Measurements from ENCODE around the gene SHQ1. TPM values are rescaled to one million over a fixed set of nuclear protein-coding genes. Genes with fewer than 3 reads are reported as not detected.

Gene SHQ1
- total and polyA plus RNA-seq, 9 of the 15 experiments (the other 6 are each of a cell fraction or from before 2014, with no cell fraction given) = 9.2 to 25.0 (median 14.1) TPM

DNA sequence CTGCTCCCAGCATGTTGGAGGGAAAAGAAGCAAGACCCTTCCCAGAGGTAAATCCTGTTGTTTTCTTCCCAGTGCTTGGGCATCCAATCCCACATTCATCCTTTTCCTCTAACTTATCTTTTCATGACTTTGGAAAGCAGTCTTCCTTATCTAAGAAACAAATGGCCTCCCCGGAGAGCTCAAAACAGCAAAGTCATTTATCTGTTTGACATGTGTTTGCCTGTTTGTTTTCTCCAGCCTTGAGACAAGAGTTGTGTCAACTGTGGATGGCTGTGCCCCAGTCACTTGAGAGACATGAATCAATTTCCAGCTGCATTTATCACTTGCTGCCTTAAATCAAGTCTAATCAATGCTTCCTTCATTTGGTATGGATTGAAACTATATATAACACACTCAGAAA is 103.9 kb downstream of the SHQ1 start (continued):
- TF ChIP-seq NFIC (IDR thresholded peaks at IDR 0.05) = peak; percentile 85
- no peak for TF ChIP-seq RAD51 (IDR thresholded peaks at IDR 0.05; ENCODE audit: borderline replicate concordance, low read depth)
- no peak for TF ChIP-seq SREBF1 (IDR thresholded peaks at IDR 0.05; ENCODE audit: borderline replicate concordance, low read depth, low read length)
- peak; percentile 7; the same call in 1 of the 2 replicates for TF ChIP-seq RFX1 (IDR thresholded peaks at IDR 0.05)
- no peak for TF ChIP-seq MBD1 (CRISPR knock-in tag; IDR thresholded peaks at IDR 0.05)
- no peak for TF ChIP-seq HOXB6 (CRISPR knock-in tag; IDR thresholded peaks at IDR 0.05; ENCODE audit: borderline replicate concordance)
- TF ChIP-seq SNAPC5 (CRISPR knock-in tag; IDR thresholded peaks at IDR 0.05) = no peak
- no peak for TF ChIP-seq ZBTB34 (CRISPR knock-in tag; IDR thresholded peaks at IDR 0.05)
- TF ChIP-seq CREB1 (IDR thresholded peaks at IDR 0.05) = 0 out of 2 replicates have a peak, but pooled peaks have one; percentile 19
- no peak for TF ChIP-seq CREB1 (CRISPR knock-in tag; IDR thresholded peaks at IDR 0.05)
- no peak for TF ChIP-seq TEAD2 (tag; IDR thresholded peaks at IDR 0.05)
- TF ChIP-seq CBFA2T3 (IDR thresholded peaks at IDR 0.05) = peak; percentile 97
- no peak for TF ChIP-seq MCM3 (IDR thresholded peaks at IDR 0.05)
- TF ChIP-seq ZFP30 (CRISPR knock-in tag; IDR thresholded peaks at IDR 0.05; ENCODE audit: borderline replicate concordance) = no peak
- TF ChIP-seq NUFIP1 (IDR thresholded peaks at IDR 0.05; ENCODE audit: partially characterized antibody) = no peak
- peak; percentile 59 for TF ChIP-seq DACH1 (IDR thresholded peaks at IDR 0.05; ENCODE audit: partially characterized antibody)
- TF ChIP-seq CBX2 (IDR thresholded peaks at IDR 0.05; ENCODE audit: insufficient read depth, low read length, poor library complexity, severe bottlenecking) = no peak
- TF ChIP-seq MXI1 (IDR thresholded peaks at IDR 0.05; ENCODE audit: low read depth, low read length) = no peak
- TF ChIP-seq PKNOX1 (IDR thresholded peaks at IDR 0.05) = peak; percentile 78
- TF ChIP-seq EZH2 (IDR thresholded peaks at IDR 0.05; ENCODE audit: borderline replicate concordance, low read depth, low read length) = no peak
- TF ChIP-seq ZNF23 (CRISPR knock-in tag; IDR thresholded peaks at IDR 0.05) = no peak
- no peak for TF ChIP-seq CREB3L1 (IDR thresholded peaks at IDR 0.05; ENCODE audit: borderline replicate concordance, low read depth)
- TF ChIP-seq RFX7 (CRISPR knock-in tag; IDR thresholded peaks at IDR 0.05) = no peak
- no peak for TF ChIP-seq CBFB (CRISPR knock-in tag; IDR thresholded peaks at IDR 0.05)
- no peak for TF ChIP-seq ZNF778 (CRISPR knock-in tag; IDR thresholded peaks at IDR 0.05)
- no peak for TF ChIP-seq SAFB (IDR thresholded peaks at IDR 0.05; ENCODE audit: borderline replicate concordance, low read depth, low read length)
